ENCODE measurements around the gene LMO7.

Gene LMO7

GRCh38 chr13:75882261-75882660 lies 246.1 kb downstream of the LMO7 start:
- no peak for DNase-seq (ENCODE audit: low read depth, low spot score)
- H3K27ac ChIP-seq, result no peak overlapping the region
- no peaks in the 10 kb centered on the region for H3K36me3 ChIP-seq (ENCODE audit: insufficient read depth, low read length)
- no peak overlapping the region for H3K9ac ChIP-seq (ENCODE audit: insufficient read length)
- no peak overlapping the region for H3K4me3 ChIP-seq
- no peaks in the 10 kb centered on the region for H3K9me3 ChIP-seq (ENCODE audit: low read depth, low read length)
- no peak for TF ChIP-seq EZH2 (IDR thresholded peaks at IDR 0.05)
- no peak for TF ChIP-seq FOXP2 (optimal IDR thresholded peaks at IDR 0.05; ENCODE audit: control extremely low read depth, extremely low read length, insufficient read depth)
- TF ChIP-seq POLR2AphosphoS5 (IDR thresholded peaks at IDR 0.05; ENCODE audit: borderline replicate concordance, low read depth, low read length), result no peak

- TF ChIP-seq EZH2 (IDR thresholded peaks at IDR 0.05), result no peak
- TF ChIP-seq POLR2AphosphoS5 (IDR thresholded peaks at IDR 0.05; ENCODE audit: borderline replicate concordance, low read depth, low read length), result no peak
- TF ChIP-seq FOXP2 (optimal IDR thresholded peaks at IDR 0.05; ENCODE audit: control extremely low read depth, extremely low read length, insufficient read depth), result no peak
Measured at GRCh38 chr13:75889427-75889826, 253.3 kb downstream of the LMO7 start.

GRCh38 chr13:75895168-75895567 lies 259.0 kb downstream of the LMO7 start:
- Histone ChIP-seq H3K4me3 (no peak overlapping the region), H3K27ac (no peak overlapping the region), H3K9ac (ENCODE audit: insufficient read length) (no peak overlapping the region), H3K36me3 (ENCODE audit: insufficient read depth, low read length) (no peaks in the 10 kb centered on the region), H3K9me3 (ENCODE audit: low read depth, low read length) (no peaks in the 10 kb centered on the region)
- TF ChIP-seq FOXP2 (optimal IDR thresholded peaks at IDR 0.05; ENCODE audit: control extremely low read depth, extremely low read length, insufficient read depth) (no peak), POLR2AphosphoS5 (IDR thresholded peaks at IDR 0.05; ENCODE audit: borderline replicate concordance, low read depth, low read length) (no peak), EZH2 (IDR thresholded peaks at IDR 0.05) (no peak)
- no peak for DNase-seq (ENCODE audit: low read depth, low spot score)

More at GRCh38 chr13:75889427-75889826, 253.3 kb downstream of the LMO7 start:
- Histone ChIP-seq H3K27ac (no peak overlapping the region), H3K4me3 (no peak overlapping the region), H3K9ac (ENCODE audit: insufficient read length) (no peak overlapping the region), H3K36me3 (ENCODE audit: insufficient read depth, low read length) (no peaks in the 10 kb centered on the region), H3K9me3 (ENCODE audit: low read depth, low read length) (no peaks in the 10 kb centered on the region)
- no peak for DNase-seq (ENCODE audit: low read depth, low spot score)

- Histone ChIP-seq H3K27ac (no peak overlapping the region), H3K36me3 (ENCODE audit: insufficient read depth, low read length) (no peaks in the 10 kb centered on the region), H3K4me3 (no peak overlapping the region), H3K9me3 (ENCODE audit: low read depth, low read length) (no peaks in the 10 kb centered on the region), H3K9ac (ENCODE audit: insufficient read length) (no peak overlapping the region)
- no peak for DNase-seq (ENCODE audit: low read depth, low spot score)
- TF ChIP-seq EZH2 (IDR thresholded peaks at IDR 0.05) (no peak), POLR2AphosphoS5 (IDR thresholded peaks at IDR 0.05; ENCODE audit: borderline replicate concordance, low read depth, low read length) (no peak), FOXP2 (optimal IDR thresholded peaks at IDR 0.05; ENCODE audit: control extremely low read depth, extremely low read length, insufficient read depth) (no peak)
Measured at GRCh38 chr13:75896271-75896670, 260.1 kb downstream of the LMO7 start.

- Histone ChIP-seq H3K9ac (ENCODE audit: insufficient read length) (no peak overlapping the region), H3K36me3 (ENCODE audit: insufficient read depth, low read length) (no peaks in the 10 kb centered on the region), H3K4me3 (no peak overlapping the region), H3K9me3 (ENCODE audit: low read depth, low read length) (no peaks in the 10 kb centered on the region), H3K27ac (no peak overlapping the region)
- no peak for DNase-seq (ENCODE audit: low read depth, low spot score)
- no peak for TF ChIP-seq POLR2AphosphoS5 (IDR thresholded peaks at IDR 0.05; ENCODE audit: borderline replicate concordance, low read depth, low read length)
- no peak for TF ChIP-seq FOXP2 (optimal IDR thresholded peaks at IDR 0.05; ENCODE audit: control extremely low read depth, extremely low read length, insufficient read depth)
- TF ChIP-seq EZH2 (IDR thresholded peaks at IDR 0.05), result no peak
Measured at GRCh38 chr13:75897386-75897785, 261.3 kb downstream of the LMO7 start.

GRCh38 chr13:75901501-75901900 lies 265.4 kb downstream of the LMO7 start:
- no peak for DNase-seq (ENCODE audit: low read depth, low spot score)
- TF ChIP-seq POLR2AphosphoS5 (IDR thresholded peaks at IDR 0.05; ENCODE audit: borderline replicate concordance, low read depth, low read length) (no peak), FOXP2 (optimal IDR thresholded peaks at IDR 0.05; ENCODE audit: control extremely low read depth, extremely low read length, insufficient read depth) (no peak), EZH2 (IDR thresholded peaks at IDR 0.05) (no peak)
- Histone ChIP-seq H3K36me3 (ENCODE audit: insufficient read depth, low read length) (no peaks in the 10 kb centered on the region), H3K9me3 (ENCODE audit: low read depth, low read length) (no peaks in the 10 kb centered on the region), H3K27ac (no peak overlapping the region), H3K9ac (ENCODE audit: insufficient read length) (no peak overlapping the region), H3K4me3 (no peak overlapping the region)

- H3K4me3 ChIP-seq, result no peak overlapping the region
- no peaks in the 10 kb centered on the region for H3K9me3 ChIP-seq (ENCODE audit: low read depth, low read length)
- no peak for DNase-seq (ENCODE audit: low read depth, low spot score)
- TF ChIP-seq FOXP2 (optimal IDR thresholded peaks at IDR 0.05; ENCODE audit: control extremely low read depth, extremely low read length, insufficient read depth) (no peak), POLR2AphosphoS5 (IDR thresholded peaks at IDR 0.05; ENCODE audit: borderline replicate concordance, low read depth, low read length) (no peak), EZH2 (IDR thresholded peaks at IDR 0.05) (no peak)
- H3K27ac ChIP-seq, result no peak overlapping the region
- H3K36me3 ChIP-seq (ENCODE audit: insufficient read depth, low read length), result no peaks in the 10 kb centered on the region
- no peak overlapping the region for H3K9ac ChIP-seq (ENCODE audit: insufficient read length)
Measured at GRCh38 chr13:75902166-75903104, 266.3 kb downstream of the LMO7 start.

- Histone ChIP-seq H3K4me3 (no peak overlapping the region), H3K27ac (no peak overlapping the region), H3K9ac (ENCODE audit: insufficient read length) (no peak overlapping the region), H3K36me3 (ENCODE audit: insufficient read depth, low read length) (no peaks in the 10 kb centered on the region), H3K9me3 (ENCODE audit: low read depth, low read length) (no peaks in the 10 kb centered on the region)
- TF ChIP-seq POLR2AphosphoS5 (IDR thresholded peaks at IDR 0.05; ENCODE audit: borderline replicate concordance, low read depth, low read length) (no peak), EZH2 (IDR thresholded peaks at IDR 0.05) (no peak), FOXP2 (optimal IDR thresholded peaks at IDR 0.05; ENCODE audit: control extremely low read depth, extremely low read length, insufficient read depth) (no peak)
- DNase-seq (ENCODE audit: low read depth, low spot score), result no peak
Measured at GRCh38 chr13:75904012-75904411, 267.9 kb downstream of the LMO7 start.

Measured in SK-N-MC (cell line).